ENCODE results near the gene TUSC2. TPM values are rescaled to one million over a fixed set of nuclear protein-coding genes. Genes with fewer than 3 reads are reported as not detected.

TUSC2 gene
- total and polyA plus RNA-seq, 2 of the 8 experiments (the other 6 are each of a cell fraction or from before 2014, with no cell fraction given) = 33.3 to 65.4 TPM

- TF ChIP-seq, protein P1, sequence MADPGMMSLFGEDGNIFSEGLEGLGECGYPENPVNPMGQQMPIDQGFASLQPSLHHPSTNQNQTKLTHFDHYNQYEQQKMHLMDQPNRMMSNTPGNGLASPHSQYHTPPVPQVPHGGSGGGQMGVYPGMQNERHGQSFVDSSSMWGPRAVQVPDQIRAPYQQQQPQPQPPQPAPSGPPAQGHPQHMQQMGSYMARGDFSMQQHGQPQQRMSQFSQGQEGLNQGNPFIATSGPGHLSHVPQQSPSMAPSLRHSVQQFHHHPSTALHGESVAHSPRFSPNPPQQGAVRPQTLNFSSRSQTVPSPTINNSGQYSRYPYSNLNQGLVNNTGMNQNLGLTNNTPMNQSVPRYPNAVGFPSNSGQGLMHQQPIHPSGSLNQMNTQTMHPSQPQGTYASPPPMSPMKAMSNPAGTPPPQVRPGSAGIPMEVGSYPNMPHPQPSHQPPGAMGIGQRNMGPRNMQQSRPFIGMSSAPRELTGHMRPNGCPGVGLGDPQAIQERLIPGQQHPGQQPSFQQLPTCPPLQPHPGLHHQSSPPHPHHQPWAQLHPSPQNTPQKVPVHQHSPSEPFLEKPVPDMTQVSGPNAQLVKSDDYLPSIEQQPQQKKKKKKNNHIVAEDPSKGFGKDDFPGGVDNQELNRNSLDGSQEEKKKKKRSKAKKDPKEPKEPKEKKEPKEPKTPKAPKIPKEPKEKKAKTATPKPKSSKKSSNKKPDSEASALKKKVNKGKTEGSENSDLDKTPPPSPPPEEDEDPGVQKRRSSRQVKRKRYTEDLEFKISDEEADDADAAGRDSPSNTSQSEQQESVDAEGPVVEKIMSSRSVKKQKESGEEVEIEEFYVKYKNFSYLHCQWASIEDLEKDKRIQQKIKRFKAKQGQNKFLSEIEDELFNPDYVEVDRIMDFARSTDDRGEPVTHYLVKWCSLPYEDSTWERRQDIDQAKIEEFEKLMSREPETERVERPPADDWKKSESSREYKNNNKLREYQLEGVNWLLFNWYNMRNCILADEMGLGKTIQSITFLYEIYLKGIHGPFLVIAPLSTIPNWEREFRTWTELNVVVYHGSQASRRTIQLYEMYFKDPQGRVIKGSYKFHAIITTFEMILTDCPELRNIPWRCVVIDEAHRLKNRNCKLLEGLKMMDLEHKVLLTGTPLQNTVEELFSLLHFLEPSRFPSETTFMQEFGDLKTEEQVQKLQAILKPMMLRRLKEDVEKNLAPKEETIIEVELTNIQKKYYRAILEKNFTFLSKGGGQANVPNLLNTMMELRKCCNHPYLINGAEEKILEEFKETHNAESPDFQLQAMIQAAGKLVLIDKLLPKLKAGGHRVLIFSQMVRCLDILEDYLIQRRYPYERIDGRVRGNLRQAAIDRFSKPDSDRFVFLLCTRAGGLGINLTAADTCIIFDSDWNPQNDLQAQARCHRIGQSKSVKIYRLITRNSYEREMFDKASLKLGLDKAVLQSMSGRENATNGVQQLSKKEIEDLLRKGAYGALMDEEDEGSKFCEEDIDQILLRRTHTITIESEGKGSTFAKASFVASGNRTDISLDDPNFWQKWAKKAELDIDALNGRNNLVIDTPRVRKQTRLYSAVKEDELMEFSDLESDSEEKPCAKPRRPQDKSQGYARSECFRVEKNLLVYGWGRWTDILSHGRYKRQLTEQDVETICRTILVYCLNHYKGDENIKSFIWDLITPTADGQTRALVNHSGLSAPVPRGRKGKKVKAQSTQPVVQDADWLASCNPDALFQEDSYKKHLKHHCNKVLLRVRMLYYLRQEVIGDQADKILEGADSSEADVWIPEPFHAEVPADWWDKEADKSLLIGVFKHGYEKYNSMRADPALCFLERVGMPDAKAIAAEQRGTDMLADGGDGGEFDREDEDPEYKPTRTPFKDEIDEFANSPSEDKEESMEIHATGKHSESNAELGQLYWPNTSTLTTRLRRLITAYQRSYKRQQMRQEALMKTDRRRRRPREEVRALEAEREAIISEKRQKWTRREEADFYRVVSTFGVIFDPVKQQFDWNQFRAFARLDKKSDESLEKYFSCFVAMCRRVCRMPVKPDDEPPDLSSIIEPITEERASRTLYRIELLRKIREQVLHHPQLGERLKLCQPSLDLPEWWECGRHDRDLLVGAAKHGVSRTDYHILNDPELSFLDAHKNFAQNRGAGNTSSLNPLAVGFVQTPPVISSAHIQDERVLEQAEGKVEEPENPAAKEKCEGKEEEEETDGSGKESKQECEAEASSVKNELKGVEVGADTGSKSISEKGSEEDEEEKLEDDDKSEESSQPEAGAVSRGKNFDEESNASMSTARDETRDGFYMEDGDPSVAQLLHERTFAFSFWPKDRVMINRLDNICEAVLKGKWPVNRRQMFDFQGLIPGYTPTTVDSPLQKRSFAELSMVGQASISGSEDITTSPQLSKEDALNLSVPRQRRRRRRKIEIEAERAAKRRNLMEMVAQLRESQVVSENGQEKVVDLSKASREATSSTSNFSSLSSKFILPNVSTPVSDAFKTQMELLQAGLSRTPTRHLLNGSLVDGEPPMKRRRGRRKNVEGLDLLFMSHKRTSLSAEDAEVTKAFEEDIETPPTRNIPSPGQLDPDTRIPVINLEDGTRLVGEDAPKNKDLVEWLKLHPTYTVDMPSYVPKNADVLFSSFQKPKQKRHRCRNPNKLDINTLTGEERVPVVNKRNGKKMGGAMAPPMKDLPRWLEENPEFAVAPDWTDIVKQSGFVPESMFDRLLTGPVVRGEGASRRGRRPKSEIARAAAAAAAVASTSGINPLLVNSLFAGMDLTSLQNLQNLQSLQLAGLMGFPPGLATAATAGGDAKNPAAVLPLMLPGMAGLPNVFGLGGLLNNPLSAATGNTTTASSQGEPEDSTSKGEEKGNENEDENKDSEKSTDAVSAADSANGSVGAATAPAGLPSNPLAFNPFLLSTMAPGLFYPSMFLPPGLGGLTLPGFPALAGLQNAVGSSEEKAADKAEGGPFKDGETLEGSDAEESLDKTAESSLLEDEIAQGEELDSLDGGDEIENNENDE (IDR thresholded peaks at IDR 0.05; ENCODE audit: insufficient replicate concordance, low read length) = no peak
- no peak for TF ChIP-seq CTBP2 (IDR thresholded peaks at IDR 0.05; ENCODE audit: borderline replicate concordance, insufficient read depth, insufficient read length, low read length)
- no peak for TF ChIP-seq SP1 (IDR thresholded peaks at IDR 0.05; ENCODE audit: low read depth, low read length)
- TF ChIP-seq, protein P2, sequence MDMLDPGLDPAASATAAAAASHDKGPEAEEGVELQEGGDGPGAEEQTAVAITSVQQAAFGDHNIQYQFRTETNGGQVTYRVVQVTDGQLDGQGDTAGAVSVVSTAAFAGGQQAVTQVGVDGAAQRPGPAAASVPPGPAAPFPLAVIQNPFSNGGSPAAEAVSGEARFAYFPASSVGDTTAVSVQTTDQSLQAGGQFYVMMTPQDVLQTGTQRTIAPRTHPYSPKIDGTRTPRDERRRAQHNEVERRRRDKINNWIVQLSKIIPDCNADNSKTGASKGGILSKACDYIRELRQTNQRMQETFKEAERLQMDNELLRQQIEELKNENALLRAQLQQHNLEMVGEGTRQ (IDR thresholded peaks at IDR 0.05; ENCODE audit: low read length) = no peak
- no peak for TF ChIP-seq SIN3A (conservative IDR thresholded peaks at IDR 0.05 in 1 of 2, IDR thresholded peaks at IDR 0.05 in 1 of 2; ENCODE audit: low read depth in 1 of 2, low read length in 2 of 2)
- TF ChIP-seq RBBP5 (IDR thresholded peaks at IDR 0.05; ENCODE audit: borderline replicate concordance, low read depth, low read length) = no peak
- no peak for TF ChIP-seq TEAD4 (IDR thresholded peaks at IDR 0.05; ENCODE audit: low read depth, low read length)
- TF ChIP-seq, protein P3, sequence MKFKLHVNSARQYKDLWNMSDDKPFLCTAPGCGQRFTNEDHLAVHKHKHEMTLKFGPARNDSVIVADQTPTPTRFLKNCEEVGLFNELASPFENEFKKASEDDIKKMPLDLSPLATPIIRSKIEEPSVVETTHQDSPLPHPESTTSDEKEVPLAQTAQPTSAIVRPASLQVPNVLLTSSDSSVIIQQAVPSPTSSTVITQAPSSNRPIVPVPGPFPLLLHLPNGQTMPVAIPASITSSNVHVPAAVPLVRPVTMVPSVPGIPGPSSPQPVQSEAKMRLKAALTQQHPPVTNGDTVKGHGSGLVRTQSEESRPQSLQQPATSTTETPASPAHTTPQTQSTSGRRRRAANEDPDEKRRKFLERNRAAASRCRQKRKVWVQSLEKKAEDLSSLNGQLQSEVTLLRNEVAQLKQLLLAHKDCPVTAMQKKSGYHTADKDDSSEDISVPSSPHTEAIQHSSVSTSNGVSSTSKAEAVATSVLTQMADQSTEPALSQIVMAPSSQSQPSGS (IDR thresholded peaks at IDR 0.05; ENCODE audit: low read length) = no peak
- no peak for TF ChIP-seq SP2 (IDR thresholded peaks at IDR 0.05; ENCODE audit: low read length)
These were observed 12.1 kb upstream of the TUSC2 start (continued) for GRCh38 chr3:50340147-50340447.
